Measurements from ENCODE around the gene DOCK9. TPM values are rescaled to one million over a fixed set of nuclear protein-coding genes. Genes with fewer than 3 reads are reported as not detected.

Gene DOCK9
- total RNA-seq, 1 donor from 2014 or later = 170 TPM

DNA sequence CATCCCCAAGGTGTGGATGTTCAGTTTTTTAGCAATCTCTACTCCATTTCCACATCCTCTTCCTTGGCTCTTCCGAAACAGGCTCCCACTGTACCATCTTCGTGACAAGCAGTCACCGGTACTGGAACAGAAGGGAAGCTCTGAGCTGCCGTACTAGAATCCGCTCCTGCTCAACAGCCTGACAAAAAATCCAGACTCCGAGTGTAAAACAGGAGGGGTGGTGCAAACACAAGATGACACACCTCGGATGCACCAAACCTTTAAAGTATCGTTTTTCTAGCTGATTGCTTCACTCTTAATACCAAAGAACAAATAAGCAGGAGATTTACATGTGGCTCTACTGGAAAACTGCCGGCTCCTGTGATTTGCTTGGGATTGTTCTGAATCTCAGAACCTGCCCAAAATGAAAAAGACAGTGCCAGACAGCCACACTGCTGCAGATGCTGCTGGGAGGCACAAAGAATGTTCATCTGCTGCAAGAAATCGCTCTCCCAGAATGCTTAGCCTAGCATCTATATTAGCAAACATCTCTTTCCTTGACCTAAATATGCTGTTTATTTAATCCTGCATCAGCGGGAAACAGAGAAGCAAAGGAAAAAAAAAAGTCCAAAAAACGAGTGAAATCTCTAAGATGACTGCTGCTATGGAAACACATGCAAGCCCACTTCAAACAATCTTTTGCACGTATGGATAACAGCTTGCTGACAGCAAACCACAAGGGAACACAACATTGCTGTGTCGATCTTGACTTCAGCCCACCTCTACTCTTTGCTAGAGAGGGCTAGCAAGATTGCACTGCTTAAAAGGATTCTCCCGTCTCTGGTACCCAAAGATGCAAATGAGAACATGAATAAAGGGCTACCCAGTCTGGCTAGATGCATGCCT, 38.0 kb upstream of the DOCK9 start:
- intact Hi-C loops (cut with DNase I) = no loop called here
- H3K27ac ChIP-seq = no peak overlapping the region
- no peaks in the 10 kb centered on the region for H3K36me3 ChIP-seq
- H3K4me1 ChIP-seq = peaks cover 19% of the 10 kb centered on the region
- H3K4me3 ChIP-seq = no peak overlapping the region
- no peak for DNase-seq
- TF ChIP-seq, protein P1, sequence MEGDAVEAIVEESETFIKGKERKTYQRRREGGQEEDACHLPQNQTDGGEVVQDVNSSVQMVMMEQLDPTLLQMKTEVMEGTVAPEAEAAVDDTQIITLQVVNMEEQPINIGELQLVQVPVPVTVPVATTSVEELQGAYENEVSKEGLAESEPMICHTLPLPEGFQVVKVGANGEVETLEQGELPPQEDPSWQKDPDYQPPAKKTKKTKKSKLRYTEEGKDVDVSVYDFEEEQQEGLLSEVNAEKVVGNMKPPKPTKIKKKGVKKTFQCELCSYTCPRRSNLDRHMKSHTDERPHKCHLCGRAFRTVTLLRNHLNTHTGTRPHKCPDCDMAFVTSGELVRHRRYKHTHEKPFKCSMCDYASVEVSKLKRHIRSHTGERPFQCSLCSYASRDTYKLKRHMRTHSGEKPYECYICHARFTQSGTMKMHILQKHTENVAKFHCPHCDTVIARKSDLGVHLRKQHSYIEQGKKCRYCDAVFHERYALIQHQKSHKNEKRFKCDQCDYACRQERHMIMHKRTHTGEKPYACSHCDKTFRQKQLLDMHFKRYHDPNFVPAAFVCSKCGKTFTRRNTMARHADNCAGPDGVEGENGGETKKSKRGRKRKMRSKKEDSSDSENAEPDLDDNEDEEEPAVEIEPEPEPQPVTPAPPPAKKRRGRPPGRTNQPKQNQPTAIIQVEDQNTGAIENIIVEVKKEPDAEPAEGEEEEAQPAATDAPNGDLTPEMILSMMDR (IDR thresholded peaks at IDR 0.05) = no peak
- no peaks in the 10 kb centered on the region for H3K27me3 ChIP-seq
- no peaks in the 10 kb centered on the region for H3K9me3 ChIP-seq
- ATAC-seq = no peak

DNA sequence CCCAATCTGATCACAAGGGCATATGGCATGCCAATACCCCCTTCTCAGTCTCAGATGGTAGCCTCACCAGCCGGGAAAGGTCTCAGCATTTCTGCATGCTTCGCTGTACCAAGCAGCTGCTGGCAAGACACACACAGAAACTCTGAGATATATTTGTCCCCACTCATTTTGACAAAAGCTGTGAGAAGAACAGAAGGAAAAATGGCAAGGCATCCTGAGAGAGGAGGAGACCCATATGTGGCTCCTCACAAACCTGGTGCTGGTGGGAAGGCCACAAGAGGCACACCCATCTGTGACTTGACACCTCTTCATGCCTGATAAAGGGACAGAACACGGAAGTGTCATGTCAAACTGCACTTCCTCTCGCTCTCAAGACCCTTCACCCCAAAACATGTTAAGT, 36.7 kb upstream of the DOCK9 start:
- Histone ChIP-seq H3K4me1 (peaks cover 19% of the 10 kb centered on the region), H3K27ac (no peak overlapping the region), H3K9me3 (no peaks in the 10 kb centered on the region), H3K27me3 (no peaks in the 10 kb centered on the region), H3K4me3 (no peak overlapping the region), H3K36me3 (no peaks in the 10 kb centered on the region)
- no peak for DNase-seq
- TF ChIP-seq, protein P1 (IDR thresholded peaks at IDR 0.05) = no peak
- ATAC-seq = no peak
- intact Hi-C loops (cut with DNase I) = no loop called here

DNA sequence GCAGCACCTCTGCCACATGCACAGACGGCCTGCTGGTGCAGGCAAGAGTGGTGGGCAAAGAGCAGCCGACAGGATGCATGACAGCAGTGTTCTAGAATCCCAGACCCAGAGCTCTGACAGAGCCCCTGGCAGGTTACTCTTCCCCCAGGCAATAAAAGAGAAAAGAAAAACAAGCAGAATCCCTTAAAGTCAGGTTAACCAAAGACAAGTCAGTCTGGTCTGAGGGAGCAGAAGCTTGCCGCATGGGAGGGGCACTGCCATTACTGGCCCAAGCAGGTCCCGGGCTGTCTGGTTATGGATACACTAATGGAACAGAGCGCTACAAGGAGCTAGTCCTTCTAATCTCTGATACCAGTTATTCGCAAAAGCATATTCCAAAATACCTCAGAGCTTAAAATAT, 36.1 kb upstream of the DOCK9 start:
- no peak for DNase-seq
- no peak for ATAC-seq
- intact Hi-C loops (cut with DNase I) = no loop called here

DNA sequence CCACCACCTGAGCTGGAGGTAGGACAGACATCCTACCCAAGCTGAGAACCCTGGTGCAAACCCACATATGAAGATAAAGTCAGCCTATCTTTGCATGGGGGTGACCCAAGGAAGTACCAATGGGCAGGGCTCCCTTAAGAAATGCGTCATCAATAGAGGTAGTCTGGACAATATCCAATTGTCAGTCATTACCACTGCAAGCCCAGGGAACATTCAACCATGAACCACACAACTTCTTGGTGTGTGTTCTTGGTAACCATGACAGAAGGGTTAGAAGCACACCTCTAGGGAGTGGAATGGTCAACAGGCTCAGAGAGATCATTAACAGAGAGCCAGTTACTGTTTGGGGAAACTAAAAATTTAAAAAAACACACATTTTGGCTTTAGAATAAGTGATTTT, 34.7 kb upstream of the DOCK9 start:
- no peaks in the 10 kb centered on the region for H3K9me3 ChIP-seq
- intact Hi-C loops (cut with DNase I) = no loop called here
- H3K4me1 ChIP-seq = peaks cover 32% of the 10 kb centered on the region
- no peaks in the 10 kb centered on the region for H3K27me3 ChIP-seq
- DNase-seq (no peak), ATAC-seq (no peak)
- TF ChIP-seq, protein P1 (IDR thresholded peaks at IDR 0.05) = no peak
- no peak overlapping the region for H3K4me3 ChIP-seq
- H3K36me3 ChIP-seq = no peaks in the 10 kb centered on the region
- no peak overlapping the region for H3K27ac ChIP-seq

More for the DNA sequence above, 36.1 kb upstream of the DOCK9 start:
- Histone ChIP-seq H3K4me3 (no peak overlapping the region), H3K27ac (no peak overlapping the region), H3K4me1 (peaks cover 24% of the 10 kb centered on the region), H3K27me3 (no peaks in the 10 kb centered on the region), H3K36me3 (no peaks in the 10 kb centered on the region), H3K9me3 (no peaks in the 10 kb centered on the region)
- TF ChIP-seq, protein P1 (IDR thresholded peaks at IDR 0.05) = no peak

DNA sequence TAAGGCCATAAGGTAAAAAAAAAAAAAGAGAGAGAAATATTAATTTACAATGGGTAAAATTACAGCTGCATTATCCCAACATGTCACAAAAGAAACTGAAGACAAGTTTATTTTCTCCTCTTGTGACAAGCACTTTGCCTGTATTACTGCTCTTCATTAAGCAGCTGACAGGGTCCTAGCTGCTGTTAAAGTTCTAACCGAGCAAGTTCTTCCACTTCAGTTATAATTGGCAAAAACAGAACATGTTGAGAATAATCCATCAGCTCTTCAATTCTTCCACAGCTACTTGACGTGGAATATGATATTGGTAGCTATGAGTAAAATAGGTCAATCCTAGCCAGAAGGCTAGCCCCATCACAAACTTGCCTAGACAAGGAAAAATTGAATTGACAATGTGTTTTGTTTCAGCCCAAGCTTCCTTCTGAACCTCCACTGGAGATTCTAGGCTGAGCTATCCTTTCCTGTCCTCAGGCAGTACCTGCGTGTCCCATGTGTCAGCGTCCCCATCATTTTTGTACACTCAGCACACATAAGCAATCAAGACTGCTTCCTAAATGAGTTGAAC, 32.2 kb upstream of the DOCK9 start:
- H3K27me3 ChIP-seq = no peaks in the 10 kb centered on the region
- ATAC-seq (peak; percentile 48), DNase-seq (no peak)
- no peaks in the 10 kb centered on the region for H3K36me3 ChIP-seq
- intact Hi-C loops (cut with DNase I) = no loop called here
- H3K4me3 ChIP-seq = no peak overlapping the region
- TF ChIP-seq, protein P1 (IDR thresholded peaks at IDR 0.05) = no peak
- H3K9me3 ChIP-seq = no peaks in the 10 kb centered on the region
- peaks cover 25% of the 10 kb centered on the region for H3K4me1 ChIP-seq
- H3K27ac ChIP-seq = no peak overlapping the region
